Prostate gland (tissue), 2 donors: Measurements from ENCODE around the gene RPL18A.

Source experiments
- CTCF ChIP-seq, 4 experiments: fragments of 200-600 bp in 2 of 4; fragments of 450-650 bp in 2 of 4; sonication (generic) in 2 of 4; IDR thresholded peaks; 1 replicate in 3 of 4; 2 replicates in 1 of 4; pipeline ENCODE4 v1.5.1; 2016 to 2019; ENCODE audit warnings: antibody characterized with exemption in 4 of 4, mild to moderate bottlenecking in 2 of 4, moderate library complexity in 2 of 4
- POLR2A ChIP-seq: fragments of 450-650 bp; IDR thresholded peaks from one replicate; pipeline ENCODE4 v1.6.1; 2016; ENCODE audit warnings: antibody characterized with exemption, mild to moderate bottlenecking
- POLR2AphosphoS5 ChIP-seq: sonication (generic); formaldehyde crosslinking; IDR thresholded peaks from one replicate; pipeline ENCODE4 v1.6.1; 2017; ENCODE audit warnings: antibody characterized with exemption

- TF ChIP-seq CTCF (IDR thresholded peaks at IDR 0.05) = no peak
- no peak for TF ChIP-seq POLR2AphosphoS5
- TF ChIP-seq POLR2A = no peak
These were observed 21.7 kb upstream of the RPL18A start for GRCh38 chr19:17837972-17838371.
